Mucosa of descending colon (tissue), 3 donors: ENCODE data around the gene CATSPERE. TPM values are rescaled to one million over a fixed set of nuclear protein-coding genes. Genes with fewer than 3 reads are reported as not detected.

Experiments used
- ATAC-seq: fragments of 200-7000 bp; cut with Tn5 transposase; one replicate; pipeline ENCODE4 v1.9.1; 2020; ENCODE audit warnings: mild to moderate bottlenecking, moderate library complexity
- DNase-seq, 3 donors: peaks; one replicate each; pipeline ENCODE4 v3.0.0-alpha.2; 2020
- H3K36me3 ChIP-seq: fragments of 200-600 bp; one replicate; pipeline ENCODE4 v1.8.0; 2021; ENCODE audit warnings: low read depth, mild to moderate bottlenecking
- H3K4me1 ChIP-seq: fragments of 200-600 bp; one replicate; pipeline ENCODE4 v1.8.0; 2021; ENCODE audit warnings: low read depth, mild to moderate bottlenecking
- H3K4me3 ChIP-seq: fragments of 200-600 bp; one replicate; pipeline ENCODE4 v1.8.0; 2021; ENCODE audit warnings: mild to moderate bottlenecking
- H3K9me3 ChIP-seq: fragments of 200-600 bp; one replicate; pipeline ENCODE4 v1.8.0; 2021; ENCODE audit warnings: mild to moderate bottlenecking
- intact Hi-C, 2 donors: fragments of 100-400 bp; cut with DNase I in 1 of 2; cut with micrococcal nuclease in 1 of 2; formaldehyde crosslinking; loops; one replicate each; pipeline versions ENCODE4 v1.11.0 to v1.11.1; 2022; cut with DNase I, micrococcal nuclease
- total RNA-seq, 3 donors: library from RNA; stranded (reverse); fragmentation: NEBNext Ultra II Directional in 2 of 3; extraction: Animal tissue kit (Norgen Biotek cat#: 25700) in 2 of 3; gene quantifications; one replicate each; pipeline versions ENCODE4 v1.2.1 to v1.2.4, GENCODE V29; 2021 to 2023
- TF ChIP-seq, protein P1 (sequence below): fragments of 200-600 bp; IDR thresholded peaks from one replicate; pipeline ENCODE4 v1.8.0; 2022; ENCODE audit warnings: antibody characterized with exemption, mild to moderate bottlenecking
- donor health status: DM: no; HTN: no; CAD: no; lungs with moderate emphysema.
- donor health status: DM: no; HTN: no; CAD: no.
- donor health status: DM: no; HTN: yes; CAD: no.

CATSPERE gene
- total RNA-seq, 3 donors from 2014 or later = 0.73 to 1.3 (median 0.93) TPM

- Histone ChIP-seq H3K9me3 (no peaks in the 10 kb centered on the region), H3K36me3 (no peaks in the 10 kb centered on the region), H3K4me1 (no peaks in the 10 kb centered on the region), H3K4me3 (no peak overlapping the region)
- intact Hi-C loops = no loop called here
- ATAC-seq = no peak
- no peak for DNase-seq
- TF ChIP-seq, protein P1, sequence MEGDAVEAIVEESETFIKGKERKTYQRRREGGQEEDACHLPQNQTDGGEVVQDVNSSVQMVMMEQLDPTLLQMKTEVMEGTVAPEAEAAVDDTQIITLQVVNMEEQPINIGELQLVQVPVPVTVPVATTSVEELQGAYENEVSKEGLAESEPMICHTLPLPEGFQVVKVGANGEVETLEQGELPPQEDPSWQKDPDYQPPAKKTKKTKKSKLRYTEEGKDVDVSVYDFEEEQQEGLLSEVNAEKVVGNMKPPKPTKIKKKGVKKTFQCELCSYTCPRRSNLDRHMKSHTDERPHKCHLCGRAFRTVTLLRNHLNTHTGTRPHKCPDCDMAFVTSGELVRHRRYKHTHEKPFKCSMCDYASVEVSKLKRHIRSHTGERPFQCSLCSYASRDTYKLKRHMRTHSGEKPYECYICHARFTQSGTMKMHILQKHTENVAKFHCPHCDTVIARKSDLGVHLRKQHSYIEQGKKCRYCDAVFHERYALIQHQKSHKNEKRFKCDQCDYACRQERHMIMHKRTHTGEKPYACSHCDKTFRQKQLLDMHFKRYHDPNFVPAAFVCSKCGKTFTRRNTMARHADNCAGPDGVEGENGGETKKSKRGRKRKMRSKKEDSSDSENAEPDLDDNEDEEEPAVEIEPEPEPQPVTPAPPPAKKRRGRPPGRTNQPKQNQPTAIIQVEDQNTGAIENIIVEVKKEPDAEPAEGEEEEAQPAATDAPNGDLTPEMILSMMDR = no peak
These were observed 184.8 kb downstream of the CATSPERE start for GRCh38 chr1:244645890-244646289.

- no peaks in the 10 kb centered on the region for H3K9me3 ChIP-seq
- DNase-seq (no peak), ATAC-seq (no peak)
- TF ChIP-seq, protein P1 = no peak
- intact Hi-C loops = no loop called here
- peaks cover 4% of the 10 kb centered on the region for H3K36me3 ChIP-seq
- no peaks in the 10 kb centered on the region for H3K4me1 ChIP-seq
- H3K4me3 ChIP-seq = no peak overlapping the region
These were observed 186.7 kb downstream of the CATSPERE start for GRCh38 chr1:244647819-244648218.

DNA sequence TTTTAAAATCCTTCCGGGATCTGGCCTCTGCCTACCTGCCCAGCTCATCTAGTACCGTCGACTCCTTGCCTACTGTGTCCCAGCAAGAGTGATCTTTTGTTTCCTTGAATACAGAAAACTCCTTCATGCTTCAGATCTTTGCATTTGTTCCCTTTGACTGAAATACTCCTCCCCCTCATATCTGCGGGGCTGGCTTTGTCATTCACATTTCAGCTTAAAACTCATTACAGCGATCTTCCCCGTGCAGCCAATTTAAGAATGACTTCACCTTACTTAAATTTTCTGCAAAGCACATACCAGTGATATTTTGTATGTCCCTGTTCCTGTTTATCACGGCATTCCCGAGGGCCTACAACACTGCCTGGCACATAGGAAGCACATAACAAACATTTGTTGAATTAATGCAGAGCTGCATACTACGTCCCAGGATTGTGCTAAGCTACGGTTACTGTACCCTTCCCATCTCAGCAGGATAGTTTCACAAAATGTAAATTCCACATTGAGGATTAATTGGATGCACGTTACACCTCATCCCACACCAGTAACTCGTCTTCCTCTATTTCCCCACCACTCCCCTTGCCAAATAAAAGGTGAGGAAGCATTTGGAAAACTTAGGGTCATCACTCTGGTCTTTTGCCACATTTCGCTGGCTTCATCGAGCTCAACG lies 191.0 kb downstream of the CATSPERE start:
- no peak for ATAC-seq
- DNase-seq = no peak
- intact Hi-C loops = no loop called here

DNA sequence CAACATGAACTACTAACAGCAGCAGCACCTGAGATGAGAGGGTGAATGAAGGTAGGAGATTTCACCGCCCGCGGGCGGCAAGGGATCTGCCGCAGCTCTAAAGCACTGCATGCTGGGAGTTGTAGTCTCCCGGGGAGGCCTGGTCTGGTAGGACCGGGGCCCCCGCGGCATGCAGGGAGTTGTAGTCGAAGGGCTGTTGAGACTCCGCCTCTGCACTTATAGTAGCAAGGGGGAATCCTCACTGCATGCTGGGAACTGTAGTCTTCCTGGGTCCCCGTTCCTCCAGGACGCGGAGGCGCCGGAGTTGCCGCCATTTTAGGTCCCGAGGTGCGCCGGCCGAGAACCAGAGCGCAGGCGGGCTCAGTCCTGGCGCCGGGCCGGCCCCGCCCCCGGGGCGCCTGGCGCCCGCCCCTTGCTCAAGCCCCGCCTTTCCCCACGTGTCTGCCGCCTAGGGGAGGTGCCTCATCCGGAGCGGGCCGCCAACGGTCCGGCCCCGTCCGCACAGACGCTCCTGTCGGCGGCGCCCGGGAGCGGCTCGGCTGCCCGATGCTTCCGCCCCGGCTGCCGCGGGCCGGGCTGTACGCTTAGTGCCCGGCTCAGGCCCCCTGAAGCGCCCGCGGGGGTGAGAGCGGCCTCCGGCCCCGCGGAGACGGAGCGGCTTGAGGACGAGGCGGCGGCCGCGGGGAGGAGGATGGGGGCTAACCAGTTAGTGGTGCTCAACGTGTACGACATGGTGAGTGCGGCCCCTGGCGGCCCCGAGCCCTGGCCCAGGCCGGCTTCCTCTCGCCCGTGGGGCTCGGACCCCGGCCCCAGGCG lies 191.8 kb downstream of the CATSPERE start, which contains the start of gene DESI2:
Gene DESI2, plus strand, starts transcription at position 504 of the 816 bp plus-strand sequence. Its CDS starts 188 bp downstream, at position 692.
- intact Hi-C loops = no loop called here
- H3K9me3 ChIP-seq = no peaks in the 10 kb centered on the region
- H3K36me3 ChIP-seq = peaks cover 4% of the 10 kb centered on the region
- peak within 1 kb of the TSS; percentile 83 for H3K4me3 ChIP-seq
- TF ChIP-seq, protein P1 = peak; percentile 23
- H3K4me1 ChIP-seq = peaks cover 32% of the 10 kb centered on the region
- DNase-seq (peak; percentile 98 to 99 (median 99)), ATAC-seq (peak; percentile 96)

More for the DNA sequence above, 191.0 kb downstream of the CATSPERE start:
- no peaks in the 10 kb centered on the region for H3K9me3 ChIP-seq
- peaks cover 4% of the 10 kb centered on the region for H3K36me3 ChIP-seq
- H3K4me1 ChIP-seq = peaks cover 29% of the 10 kb centered on the region
- TF ChIP-seq, protein P1 = no peak
- H3K4me3 ChIP-seq = peak overlapping the region; percentile 83

GRCh38 chr1:244653439-244654107 lies 192.5 kb downstream of the CATSPERE start:
- intact Hi-C loops = no loop called here
- TF ChIP-seq, protein P1 = no peak
- DNase-seq = peak in 1 of 3 donors; percentile 22
- Histone ChIP-seq H3K4me1 (peaks cover 32% of the 10 kb centered on the region), H3K36me3 (peaks cover 4% of the 10 kb centered on the region), H3K4me3 (peak overlapping the region; percentile 83), H3K9me3 (no peaks in the 10 kb centered on the region)
- no peak for ATAC-seq
